ENCODE results near the gene AGBL2.
A peak's percentile ranks its signal among the peaks of the same experiment; 100 is the strongest.
"Not testable (repeated sequence)": the region's sequence is repeated elsewhere in the genome, so short reads cannot be mapped to it uniquely, and the experiment has no call there.

The AGBL2 gene

DNA sequence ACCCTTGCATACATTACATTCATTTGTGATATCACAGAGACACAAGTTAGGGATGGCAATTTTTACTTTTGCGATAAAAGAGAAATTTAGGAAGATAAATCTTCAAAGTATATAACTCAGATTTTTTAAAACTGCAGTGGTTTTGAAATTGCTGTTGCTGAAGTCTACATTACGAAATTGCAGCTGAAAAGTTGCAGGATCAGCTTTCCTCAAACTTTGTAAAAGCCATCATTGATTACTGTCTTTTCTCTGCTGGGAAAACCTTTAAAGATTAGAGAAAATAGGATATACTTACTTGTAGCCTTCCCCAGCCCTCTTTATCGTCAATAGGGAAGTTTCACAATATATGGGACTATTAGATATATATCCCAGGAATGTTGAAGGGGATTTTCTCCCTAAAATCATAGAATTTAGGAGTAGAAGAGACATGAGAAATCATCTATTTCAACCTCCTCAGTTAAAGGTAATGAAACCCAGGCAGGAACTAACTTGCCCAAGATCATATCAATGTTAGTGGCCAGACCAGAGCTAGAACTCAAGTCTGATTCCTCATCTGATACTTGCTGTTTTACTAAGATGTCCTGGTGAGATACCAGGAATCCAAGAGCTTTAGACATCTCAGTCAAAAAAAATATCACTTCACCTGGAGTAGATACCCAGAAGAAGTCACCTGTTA is 10.4 kb upstream of the AGBL2 start:
- Histone ChIP-seq H3K4me1 (ENCODE audit: control insufficient read depth, insufficient read depth, low read length) (no peaks in the 10 kb centered on the region), H3K27ac (ENCODE audit: low read length) (no peak overlapping the region), H3K36me3 (ENCODE audit: control insufficient read depth, insufficient read depth, low read length) (peaks cover 14% of the 10 kb centered on the region), H3K4me3 (ENCODE audit: low read length) (no peak overlapping the region), H3K9me3 (ENCODE audit: control insufficient read depth, insufficient read depth, low read length) (no peaks in the 10 kb centered on the region), H3K27me3 (ENCODE audit: control insufficient read depth, insufficient read depth, low read length) (no peaks in the 10 kb centered on the region)
- WGBS (ENCODE audit: insufficient coverage, insufficient read length), result no CpG with 5 or more reads among the region's 3 CpGs
- no peak for DNase-seq (ENCODE audit: low read depth, low spot score)

DNA sequence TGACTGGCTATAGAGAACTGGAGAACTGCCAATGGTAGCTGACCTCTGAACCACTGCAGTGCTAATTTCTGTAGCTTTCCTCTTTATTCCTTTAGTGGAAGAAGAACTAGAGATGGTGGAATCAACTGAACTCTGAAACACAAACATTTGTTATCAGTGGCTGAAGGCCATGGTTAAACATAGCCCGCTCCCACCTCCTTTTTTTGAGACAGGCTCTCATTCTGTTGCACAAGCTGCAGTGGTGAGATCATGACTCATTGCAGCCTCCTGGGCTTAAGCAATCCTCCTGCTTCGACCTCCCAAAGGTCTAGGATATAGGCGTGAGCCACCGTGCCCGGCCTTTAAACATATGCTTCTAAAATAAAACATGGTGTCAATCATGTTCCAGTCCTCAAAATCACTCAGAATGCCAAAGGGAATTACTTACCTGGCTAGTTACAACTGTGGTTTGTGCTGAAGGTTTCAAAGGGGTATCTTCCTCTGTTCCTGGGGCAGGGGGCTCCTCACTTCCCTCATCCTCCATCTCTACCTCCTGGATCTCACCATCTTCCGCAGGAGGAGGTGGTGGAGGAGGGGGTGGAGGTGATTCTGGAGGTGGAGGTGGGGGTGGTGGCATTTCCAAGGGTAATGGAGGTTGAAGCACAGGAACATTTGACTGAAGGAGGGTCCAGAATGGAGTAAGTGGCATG is 9.0 kb upstream of the AGBL2 start:
- H3K27ac ChIP-seq (ENCODE audit: low read length), result no peak overlapping the region
- no CpG with 5 or more reads among the region's 6 CpGs for WGBS (ENCODE audit: insufficient coverage, insufficient read length)
- DNase-seq (ENCODE audit: low read depth, low spot score), result no peak
- H3K4me1 ChIP-seq (ENCODE audit: control insufficient read depth, insufficient read depth, low read length), result no peaks in the 10 kb centered on the region
- no peaks in the 10 kb centered on the region for H3K27me3 ChIP-seq (ENCODE audit: control insufficient read depth, insufficient read depth, low read length)
- no peaks in the 10 kb centered on the region for H3K9me3 ChIP-seq (ENCODE audit: control insufficient read depth, insufficient read depth, low read length)
- H3K4me3 ChIP-seq (ENCODE audit: low read length), result no peak overlapping the region
- peaks cover 16% of the 10 kb centered on the region for H3K36me3 ChIP-seq (ENCODE audit: control insufficient read depth, insufficient read depth, low read length)

DNA sequence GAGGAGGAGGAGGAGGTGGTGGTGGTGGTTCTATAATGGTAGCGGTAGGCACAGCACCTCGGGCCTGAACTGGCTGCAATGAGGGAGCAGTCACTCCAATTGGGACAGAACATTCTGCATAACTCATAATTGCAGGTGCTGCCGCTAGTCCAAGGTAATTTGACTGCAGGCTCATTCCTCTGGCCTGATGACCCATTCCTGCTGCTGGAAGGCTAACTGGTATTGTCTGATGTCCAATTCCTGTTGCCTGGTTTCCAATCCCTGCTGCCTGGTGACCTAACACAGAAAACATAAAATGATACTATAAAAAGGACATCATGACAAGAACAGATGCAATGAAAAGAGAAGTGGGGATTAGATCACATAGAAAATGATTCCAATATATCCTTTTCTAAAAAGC is 7.9 kb upstream of the AGBL2 start:
- Histone ChIP-seq H3K27ac (ENCODE audit: low read length) (no peak overlapping the region), H3K4me1 (ENCODE audit: control insufficient read depth, insufficient read depth, low read length) (no peaks in the 10 kb centered on the region), H3K27me3 (ENCODE audit: control insufficient read depth, insufficient read depth, low read length) (no peaks in the 10 kb centered on the region), H3K4me3 (ENCODE audit: low read length) (no peak overlapping the region), H3K9me3 (ENCODE audit: control insufficient read depth, insufficient read depth, low read length) (no peaks in the 10 kb centered on the region), H3K36me3 (ENCODE audit: control insufficient read depth, insufficient read depth, low read length) (peaks cover 16% of the 10 kb centered on the region)
- WGBS (ENCODE audit: insufficient coverage, insufficient read length), result no CpG with 5 or more reads among the region's 3 CpGs
- no peak for DNase-seq (ENCODE audit: low read depth, low spot score)

DNA sequence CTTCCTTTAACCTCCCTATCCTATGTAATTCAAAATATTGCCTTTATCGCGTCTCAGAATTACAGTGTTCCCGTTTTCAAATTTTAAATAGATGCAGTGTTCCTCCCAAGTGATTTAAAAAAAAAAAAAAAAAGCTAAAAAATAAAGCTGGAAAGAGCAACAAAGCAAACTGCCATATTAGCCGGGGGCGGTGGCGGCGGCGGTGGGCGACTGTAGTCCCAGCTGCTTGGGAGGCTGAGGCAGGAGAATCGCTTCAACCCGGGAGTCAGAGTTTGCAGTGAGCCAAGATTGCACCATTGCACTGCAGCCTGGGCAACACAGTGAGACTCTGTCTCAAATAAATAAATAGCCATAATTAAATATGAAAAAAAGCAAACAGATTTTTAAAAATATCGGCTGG is 5.5 kb upstream of the AGBL2 start:
- H3K4me1 ChIP-seq (ENCODE audit: control insufficient read depth, insufficient read depth, low read length), result no peaks in the 10 kb centered on the region
- no CpG with 5 or more reads among the region's 12 CpGs for WGBS (ENCODE audit: insufficient coverage, insufficient read length)
- no peaks in the 10 kb centered on the region for H3K9me3 ChIP-seq (ENCODE audit: control insufficient read depth, insufficient read depth, low read length)
- H3K4me3 ChIP-seq (ENCODE audit: low read length), result no peak overlapping the region
- peaks cover 14% of the 10 kb centered on the region for H3K36me3 ChIP-seq (ENCODE audit: control insufficient read depth, insufficient read depth, low read length)
- H3K27ac ChIP-seq (ENCODE audit: low read length), result no peak overlapping the region
- DNase-seq (ENCODE audit: low read depth, low spot score), result no peak
- no peaks in the 10 kb centered on the region for H3K27me3 ChIP-seq (ENCODE audit: control insufficient read depth, insufficient read depth, low read length)

DNA sequence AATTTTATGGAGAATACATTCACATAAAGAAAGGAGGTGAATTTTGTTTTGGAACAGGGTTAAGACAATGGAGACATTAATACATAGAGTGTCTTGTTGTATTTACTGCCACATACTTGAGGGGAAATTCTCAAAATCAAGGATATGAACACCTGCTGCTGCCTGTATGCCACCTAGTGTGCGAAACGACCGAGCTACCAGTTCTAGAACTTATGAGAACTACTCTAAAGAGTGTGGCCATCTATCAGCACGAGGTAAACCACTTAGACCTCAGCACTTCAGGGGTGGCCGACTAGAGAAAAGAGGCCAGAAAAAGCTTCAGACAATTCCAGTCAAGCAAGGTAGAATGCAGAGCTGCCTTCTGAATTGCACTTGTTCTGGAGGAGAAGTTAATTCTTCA is 1.5 kb upstream of the AGBL2 start:
- Histone ChIP-seq H3K4me1 (ENCODE audit: control insufficient read depth, insufficient read depth, low read length) (no peaks in the 10 kb centered on the region), H3K36me3 (ENCODE audit: control insufficient read depth, insufficient read depth, low read length) (peaks cover 2% of the 10 kb centered on the region; the same call in 1 of the 2 replicates), H3K27me3 (ENCODE audit: control insufficient read depth, insufficient read depth, low read length) (no peaks in the 10 kb centered on the region), H3K4me3 (ENCODE audit: low read length) (no peak overlapping the region), H3K9me3 (ENCODE audit: control insufficient read depth, insufficient read depth, low read length) (no peaks in the 10 kb centered on the region), H3K27ac (ENCODE audit: low read length) (no peak overlapping the region)
- no peak for DNase-seq (ENCODE audit: low read depth, low spot score)
- no CpG with 5 or more reads among the region's 5 CpGs for WGBS (ENCODE audit: insufficient coverage, insufficient read length)

DNA sequence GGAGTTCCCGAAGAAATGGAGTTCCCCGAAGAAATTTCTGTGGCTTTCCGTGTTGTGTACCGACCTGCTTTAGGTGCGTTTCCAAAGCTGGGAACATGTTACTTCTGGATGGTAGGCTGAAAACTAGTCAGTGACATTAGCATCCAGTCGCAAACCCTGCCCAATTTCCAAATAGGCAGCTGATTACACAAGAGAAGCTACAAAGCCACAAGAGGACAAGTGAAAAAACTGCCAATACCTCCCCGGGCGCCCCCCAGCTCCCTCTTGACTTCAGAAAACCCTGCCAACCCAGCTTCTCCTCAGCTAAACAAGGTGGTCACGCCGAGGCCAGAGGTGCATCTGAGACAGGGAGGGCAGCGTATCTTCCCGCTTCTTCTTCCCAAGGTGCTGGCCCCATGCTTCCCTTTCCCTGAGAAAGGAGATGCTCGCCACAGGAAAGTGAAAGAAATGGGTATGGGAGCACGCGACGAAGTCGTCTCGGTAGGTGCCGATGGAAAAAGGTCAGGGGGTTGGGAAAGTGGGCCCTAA is 551 bp downstream of the AGBL2 start:
- no peaks in the 10 kb centered on the region for H3K9me3 ChIP-seq (ENCODE audit: control insufficient read depth, insufficient read depth, low read length)
- DNase-seq (ENCODE audit: low read depth, low spot score), result no peak
- no CpG with 5 or more reads among the region's 19 CpGs for WGBS (ENCODE audit: insufficient coverage, insufficient read length)
- no peaks in the 10 kb centered on the region for H3K27me3 ChIP-seq (ENCODE audit: control insufficient read depth, insufficient read depth, low read length)
- H3K27ac ChIP-seq (ENCODE audit: low read length), result no peak overlapping the region
- H3K4me3 ChIP-seq (ENCODE audit: low read length), result peak overlapping the region; percentile 49; the same call in 1 of the 2 replicates
- no peaks in the 10 kb centered on the region for H3K36me3 ChIP-seq (ENCODE audit: control insufficient read depth, insufficient read depth, low read length)
- no peaks in the 10 kb centered on the region for H3K4me1 ChIP-seq (ENCODE audit: control insufficient read depth, insufficient read depth, low read length)

DNA sequence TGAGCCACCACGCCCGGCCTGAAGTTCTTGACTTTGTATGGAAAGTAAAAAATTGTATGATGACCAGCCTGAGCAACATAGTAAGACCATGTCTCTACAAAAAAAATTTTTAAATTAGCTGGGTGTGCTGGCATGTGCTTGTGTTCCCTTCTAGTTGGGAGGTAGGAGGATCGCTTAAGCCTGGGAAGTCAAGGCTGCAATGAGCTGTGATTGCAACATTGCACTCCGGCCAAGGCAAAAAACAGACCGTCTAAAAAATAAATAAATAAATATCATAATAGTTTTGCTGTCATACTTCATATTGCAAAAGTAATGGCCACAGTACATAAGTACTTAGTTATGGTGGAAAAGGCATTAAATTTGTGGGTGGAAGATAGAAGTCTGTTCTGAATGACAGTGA is 3.4 kb downstream of the AGBL2 start:
- no peak for DNase-seq (ENCODE audit: low read depth, low spot score)
- Histone ChIP-seq H3K4me3 (ENCODE audit: low read length) (no peak overlapping the region), H3K36me3 (ENCODE audit: control insufficient read depth, insufficient read depth, low read length) (no peaks in the 10 kb centered on the region), H3K4me1 (ENCODE audit: control insufficient read depth, insufficient read depth, low read length) (no peaks in the 10 kb centered on the region), H3K27ac (ENCODE audit: low read length) (no peak overlapping the region), H3K27me3 (ENCODE audit: control insufficient read depth, insufficient read depth, low read length) (no peaks in the 10 kb centered on the region), H3K9me3 (ENCODE audit: control insufficient read depth, insufficient read depth, low read length) (no peaks in the 10 kb centered on the region)
- WGBS (ENCODE audit: insufficient coverage, insufficient read length), result no CpG with 5 or more reads among the region's 5 CpGs

DNA sequence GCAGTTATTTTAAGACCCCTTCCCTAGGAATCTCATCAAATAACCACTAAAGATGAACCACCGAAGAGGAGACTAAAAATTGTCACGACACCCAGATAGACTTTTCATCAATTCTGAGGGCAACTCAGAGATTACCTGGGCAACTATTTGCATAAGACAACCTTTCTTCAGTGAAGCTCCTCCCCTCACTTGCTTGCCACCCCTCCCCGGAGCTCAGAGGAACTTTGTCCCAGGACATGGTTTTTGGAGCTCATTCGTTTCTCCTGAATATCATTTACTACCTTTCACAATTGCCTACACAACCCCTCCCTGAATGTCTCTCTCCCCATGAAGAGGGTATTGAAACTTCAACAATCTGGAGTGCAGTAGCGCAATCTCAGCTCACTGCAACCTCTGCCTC is 3.9 kb downstream of the AGBL2 start:
- no peak for DNase-seq (ENCODE audit: low read depth, low spot score)
- H3K4me3 ChIP-seq (ENCODE audit: low read length), result no peak overlapping the region
- H3K27ac ChIP-seq (ENCODE audit: low read length), result no peak overlapping the region
- WGBS (ENCODE audit: insufficient coverage, insufficient read length), result no CpG with 5 or more reads among the region's 5 CpGs
- H3K9me3 ChIP-seq (ENCODE audit: control insufficient read depth, insufficient read depth, low read length), result no peaks in the 10 kb centered on the region
- H3K4me1 ChIP-seq (ENCODE audit: control insufficient read depth, insufficient read depth, low read length), result no peaks in the 10 kb centered on the region
- no peaks in the 10 kb centered on the region for H3K36me3 ChIP-seq (ENCODE audit: control insufficient read depth, insufficient read depth, low read length)
- no peaks in the 10 kb centered on the region for H3K27me3 ChIP-seq (ENCODE audit: control insufficient read depth, insufficient read depth, low read length)

DNA sequence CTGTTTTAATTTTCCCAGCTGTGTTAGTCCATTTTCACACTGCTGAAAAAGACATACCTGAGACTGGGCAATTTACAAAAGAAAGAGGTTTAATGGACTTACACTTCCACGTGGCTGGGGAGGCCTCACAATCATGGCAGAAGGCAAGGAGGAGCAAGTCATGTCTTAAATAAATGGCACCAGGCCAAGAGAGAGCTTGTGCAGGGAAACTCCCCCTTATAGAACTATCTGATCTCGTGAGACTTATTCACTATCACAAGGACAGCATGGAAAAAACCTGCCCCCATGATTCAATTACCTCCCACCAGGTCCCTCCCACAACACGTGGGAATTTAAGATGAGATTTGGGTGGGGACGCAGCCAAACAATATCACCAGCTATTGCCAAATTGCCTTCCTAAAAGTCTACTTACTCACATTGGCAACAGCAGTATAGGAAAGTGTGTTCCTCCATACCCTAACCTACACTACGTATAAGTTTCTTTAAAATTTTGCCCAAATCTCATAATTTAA is 7.8 kb downstream of the AGBL2 start:
- not testable (repeated sequence) for H3K27ac ChIP-seq (ENCODE audit: low read length); H3K4me3 ChIP-seq (ENCODE audit: low read length); H3K36me3 ChIP-seq (ENCODE audit: control insufficient read depth, insufficient read depth, low read length); H3K27me3 ChIP-seq (ENCODE audit: control insufficient read depth, insufficient read depth, low read length); DNase-seq (ENCODE audit: low read depth, low spot score); H3K4me1 ChIP-seq (ENCODE audit: control insufficient read depth, insufficient read depth, low read length); H3K9me3 ChIP-seq (ENCODE audit: control insufficient read depth, insufficient read depth, low read length)
- no CpG with 5 or more reads among the region's 5 CpGs for WGBS (ENCODE audit: insufficient coverage, insufficient read length)

DNA sequence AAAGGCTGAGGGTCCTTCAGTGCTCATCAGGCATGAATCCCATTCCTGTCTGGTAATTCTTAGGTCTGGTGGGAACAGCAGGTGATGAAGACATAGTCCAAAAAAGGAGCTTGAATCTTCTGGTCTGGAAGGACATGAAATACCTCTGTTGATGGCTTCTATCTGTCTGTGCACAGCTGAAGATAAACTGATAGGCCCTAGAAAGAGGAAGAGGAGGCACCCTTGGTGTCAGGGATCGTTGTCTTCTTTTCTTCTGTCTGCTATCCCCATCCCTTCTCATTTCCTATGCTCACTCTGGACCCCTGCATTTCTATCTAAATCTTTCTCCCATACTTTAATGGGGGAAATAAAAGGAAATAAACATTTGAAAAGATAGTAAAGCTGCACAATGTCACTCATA is 9.4 kb downstream of the AGBL2 start:
- Histone ChIP-seq H3K27ac (ENCODE audit: low read length) (no peak overlapping the region), H3K9me3 (ENCODE audit: control insufficient read depth, insufficient read depth, low read length) (no peaks in the 10 kb centered on the region), H3K4me1 (ENCODE audit: control insufficient read depth, insufficient read depth, low read length) (no peaks in the 10 kb centered on the region), H3K4me3 (ENCODE audit: low read length) (no peak overlapping the region), H3K27me3 (ENCODE audit: control insufficient read depth, insufficient read depth, low read length) (no peaks in the 10 kb centered on the region), H3K36me3 (ENCODE audit: control insufficient read depth, insufficient read depth, low read length) (no peaks in the 10 kb centered on the region)
- DNase-seq (ENCODE audit: low read depth, low spot score), result no peak
- no CpG with 5 or more reads among the region's 1 CpG for WGBS (ENCODE audit: insufficient coverage, insufficient read length)
